Measurements from ENCODE around the gene IQCB1.
"Not testable (repeated sequence)": the region's sequence is repeated elsewhere in the genome, so short reads cannot be mapped to it uniquely, and the experiment has no call there.

IQCB1 gene

DNA sequence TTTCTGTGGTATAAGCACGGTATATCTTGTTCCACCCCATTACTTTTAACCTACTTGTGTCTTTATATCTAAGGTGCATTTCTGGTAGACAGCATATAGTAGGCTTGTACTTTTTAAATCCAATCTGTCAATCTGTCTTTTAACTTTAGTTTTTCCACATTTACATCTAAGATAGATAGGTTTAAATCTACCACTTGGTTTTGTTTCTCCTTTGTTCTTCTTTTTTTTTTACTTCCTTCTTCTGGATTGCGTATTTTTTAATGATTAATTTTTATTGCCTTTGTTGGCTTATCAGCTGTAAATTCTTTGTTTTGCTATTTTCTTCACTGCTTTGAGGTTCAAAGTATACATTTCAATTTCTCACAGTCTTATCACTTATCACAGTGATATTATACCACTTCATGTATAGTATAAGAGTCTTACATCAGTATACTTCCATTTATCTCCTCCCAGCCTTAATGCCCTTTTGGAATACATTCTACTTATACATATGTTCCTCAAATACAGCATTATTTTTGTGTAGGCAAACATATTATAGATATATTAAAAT lies 31.0 kb downstream of the IQCB1 start:
- no peak for DNase-seq (ENCODE audit: low read depth)

DNA sequence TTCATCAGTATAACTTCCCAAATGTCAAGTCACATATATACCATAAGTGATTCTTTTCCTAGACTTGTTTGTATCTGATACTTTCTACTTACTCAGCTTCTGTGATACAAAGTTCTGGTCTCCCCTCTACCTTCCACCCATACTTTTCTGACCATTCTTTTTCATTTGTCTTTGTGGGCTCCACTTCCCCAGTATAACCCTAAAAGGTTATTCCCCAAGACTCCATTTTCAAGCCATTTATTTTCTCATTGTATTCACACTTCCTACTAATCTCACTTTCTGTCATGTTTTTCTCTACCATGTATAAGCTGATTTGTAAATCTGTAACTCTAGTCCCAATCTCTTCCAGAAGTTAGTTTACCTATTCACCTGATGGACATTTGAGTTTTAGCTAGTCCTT lies 34.0 kb downstream of the IQCB1 start:
- DNase-seq (ENCODE audit: low read depth) = no peak

DNA sequence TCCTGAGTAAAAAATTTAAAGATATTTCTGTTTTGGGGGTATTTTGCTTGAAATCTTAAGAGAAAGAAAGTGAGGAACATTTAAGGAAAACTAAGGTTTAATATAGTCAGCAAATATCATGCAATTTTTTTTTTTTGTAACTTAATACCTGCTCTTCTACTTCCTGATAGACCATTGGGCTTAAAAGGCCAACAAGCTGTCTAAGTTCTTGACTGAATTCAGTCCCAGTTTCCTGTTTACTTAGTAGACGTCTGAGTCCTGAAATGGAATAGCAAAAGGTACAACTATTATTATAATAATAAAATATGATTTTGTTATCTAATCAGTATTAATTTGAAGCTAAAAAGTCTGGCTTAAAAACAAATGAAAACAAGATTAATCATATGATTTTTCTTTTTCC lies 37.9 kb downstream of the IQCB1 start:
- no peak for DNase-seq (ENCODE audit: low read depth)

DNA sequence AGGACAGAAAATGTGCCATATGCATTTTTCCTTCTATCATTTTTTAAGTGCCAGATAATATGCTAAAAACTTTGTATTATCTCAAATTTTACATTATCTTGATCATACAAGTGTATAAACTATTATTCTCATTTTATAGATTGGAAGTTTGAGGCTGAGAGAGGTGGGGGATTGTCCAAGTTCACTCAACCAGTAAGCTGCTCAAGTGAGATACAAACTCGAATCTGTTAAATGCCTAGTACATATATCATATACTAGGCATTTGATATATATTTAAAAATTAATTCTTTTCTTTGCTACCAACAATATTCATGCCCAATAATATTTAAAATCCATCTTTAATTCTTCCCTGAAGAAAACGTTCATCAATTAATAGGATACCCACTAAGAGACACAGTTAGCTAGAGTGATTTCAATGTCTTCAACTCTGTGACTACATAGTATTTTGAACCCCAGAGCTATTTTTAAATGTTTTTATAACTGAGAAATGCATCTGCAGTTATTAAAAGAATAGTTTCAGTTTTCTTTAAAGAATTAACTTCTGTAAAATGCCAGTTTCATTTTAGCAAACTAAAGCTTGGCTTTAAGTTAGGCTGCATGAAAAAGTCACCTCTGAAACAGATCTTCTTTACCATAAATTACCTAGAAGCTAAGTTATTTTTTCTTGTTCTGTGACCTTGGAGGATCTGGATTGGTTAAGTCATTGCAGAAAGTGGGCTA lies 40.4 kb downstream of the IQCB1 start:
- no peak for DNase-seq (ENCODE audit: low read depth)

DNA sequence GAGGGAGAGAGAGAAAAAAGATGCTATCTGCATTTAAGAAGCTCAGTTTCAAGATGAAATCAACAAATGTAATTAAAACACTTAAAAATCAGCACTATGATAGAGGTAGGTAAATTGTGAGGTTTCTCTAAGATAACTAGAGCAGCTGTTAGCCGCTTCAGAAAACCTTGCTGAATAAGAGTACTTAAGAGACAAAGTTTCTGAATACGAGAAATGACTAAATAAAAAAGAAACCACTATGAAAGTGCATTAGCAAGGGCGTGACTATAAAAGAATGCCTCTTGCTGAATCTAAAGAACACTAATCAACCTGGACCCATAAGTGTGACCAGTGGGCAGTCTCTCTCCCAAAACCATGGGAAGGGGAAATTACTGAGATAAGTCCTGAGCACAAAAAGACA lies 41.8 kb downstream of the IQCB1 start:
- no peak for DNase-seq (ENCODE audit: low read depth)

DNA sequence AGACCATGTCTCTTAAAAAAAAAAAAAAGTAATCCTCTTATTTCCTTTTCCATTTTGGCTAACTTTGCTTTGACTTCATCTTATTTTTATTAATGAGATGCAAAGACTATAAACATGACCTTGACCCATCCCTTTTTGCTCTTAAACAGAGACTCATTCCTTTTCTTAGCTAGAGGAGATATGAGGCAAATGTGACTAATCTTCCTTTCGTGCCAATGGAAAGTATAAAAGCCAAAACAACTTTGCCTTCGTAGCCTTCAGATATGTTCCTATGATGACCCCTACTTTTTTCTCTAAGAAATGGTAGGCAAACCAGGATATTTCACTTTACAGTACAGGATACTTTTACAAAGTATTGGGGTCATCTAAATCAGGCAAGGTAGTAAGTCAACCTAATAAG lies 48.4 kb downstream of the IQCB1 start:
- no peak for DNase-seq (ENCODE audit: low read depth)

DNA sequence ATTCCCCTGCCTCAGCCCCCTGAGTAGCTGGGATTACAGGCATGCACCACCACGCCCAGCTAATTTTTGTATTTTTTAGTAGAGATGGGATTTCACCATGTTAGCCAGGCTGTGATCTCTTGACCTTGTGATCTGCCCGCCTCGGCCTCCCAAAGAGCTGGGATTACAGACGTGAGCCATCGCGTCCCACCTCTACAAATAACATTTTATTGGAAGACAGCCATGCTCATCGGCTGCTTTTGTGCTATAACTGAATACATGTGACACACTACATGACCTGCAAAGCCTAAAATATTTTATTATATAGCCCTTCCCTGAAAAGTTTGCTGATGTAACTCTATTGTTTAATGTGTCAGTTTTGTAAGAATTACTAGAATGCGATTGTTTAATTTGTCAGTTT lies 52.1 kb downstream of the IQCB1 start:
- not testable (repeated sequence) for DNase-seq (ENCODE audit: low read depth)

DNA sequence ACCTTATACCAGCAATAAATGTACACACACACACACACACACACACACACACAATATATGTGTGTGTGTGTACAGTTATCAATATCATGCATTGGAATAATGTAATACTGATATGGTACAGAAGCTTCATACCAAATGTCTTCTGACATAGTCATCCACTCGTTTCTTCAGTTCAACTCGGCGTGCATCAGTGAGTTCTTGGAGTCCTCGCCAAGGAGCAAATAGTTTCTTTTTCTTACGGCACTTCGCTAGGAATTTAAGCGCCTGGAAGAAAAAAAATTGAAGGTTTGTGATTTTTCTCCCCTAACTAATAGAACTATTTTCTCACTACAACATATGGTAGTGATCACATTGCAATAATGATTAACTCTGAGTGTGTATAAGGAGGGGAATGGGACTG lies 53.2 kb downstream of the IQCB1 start:
- DNase-seq (ENCODE audit: low read depth) = no peak

DNA sequence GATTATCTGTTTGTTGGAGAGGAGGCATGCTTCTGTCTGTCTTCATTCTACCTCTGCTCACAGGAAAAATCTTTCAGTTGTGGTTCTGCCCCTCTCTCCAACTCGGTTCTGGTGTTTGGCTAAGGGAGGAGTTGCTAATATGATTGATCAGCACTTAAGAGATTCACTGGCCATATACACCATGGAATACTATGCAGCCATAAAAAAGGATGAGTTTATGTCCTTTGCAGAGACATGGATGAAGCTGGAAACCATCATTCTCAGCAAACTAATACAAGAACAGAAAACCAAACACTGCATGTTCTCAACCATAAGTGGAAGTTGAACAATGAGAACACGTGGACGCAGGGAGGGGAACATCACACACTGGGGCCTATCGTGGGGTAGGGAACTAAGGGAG lies 59.8 kb downstream of the IQCB1 start:
- not testable (repeated sequence) for DNase-seq (ENCODE audit: low read depth)

DNA sequence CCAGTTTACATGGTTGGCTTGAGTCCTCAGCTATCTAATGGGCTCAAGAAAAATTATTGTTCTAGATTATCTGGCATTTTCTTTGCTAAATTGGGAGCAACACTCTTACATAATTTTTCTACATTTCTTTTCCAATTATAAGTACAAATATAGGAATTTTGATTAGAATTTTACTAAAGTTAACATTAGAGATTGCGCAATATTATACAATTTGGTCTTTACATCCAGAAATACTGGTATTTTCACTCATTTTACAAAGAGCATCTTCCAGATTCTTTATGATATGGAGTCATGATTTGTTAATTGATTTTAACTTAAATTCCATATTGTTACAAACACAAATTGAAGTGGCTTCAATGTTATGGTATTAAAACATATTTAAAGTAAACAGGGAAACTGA lies 65.6 kb downstream of the IQCB1 start:
- DNase-seq (ENCODE audit: low read depth) = no peak

DNA sequence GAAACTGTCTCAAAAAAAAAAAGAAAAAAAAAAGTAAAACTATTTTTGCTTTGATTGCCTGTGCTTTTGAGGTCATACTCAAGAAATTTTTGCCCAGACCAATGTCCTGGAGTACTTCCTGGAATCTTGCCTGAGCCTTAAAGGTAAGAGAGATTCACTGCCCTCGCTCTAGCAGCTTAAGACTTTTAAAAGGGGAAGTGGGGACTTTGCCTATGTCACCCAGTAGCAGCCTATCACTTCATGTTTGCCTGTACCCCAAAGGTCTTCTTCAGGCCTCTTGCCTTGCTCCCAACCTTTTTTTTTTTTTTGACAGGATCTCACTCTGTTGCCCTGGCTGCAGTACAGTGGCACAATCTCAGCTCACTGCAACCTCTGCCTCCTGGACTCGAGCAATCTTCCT lies 66.4 kb downstream of the IQCB1 start:
- DNase-seq (ENCODE audit: low read depth) = no peak

DNA sequence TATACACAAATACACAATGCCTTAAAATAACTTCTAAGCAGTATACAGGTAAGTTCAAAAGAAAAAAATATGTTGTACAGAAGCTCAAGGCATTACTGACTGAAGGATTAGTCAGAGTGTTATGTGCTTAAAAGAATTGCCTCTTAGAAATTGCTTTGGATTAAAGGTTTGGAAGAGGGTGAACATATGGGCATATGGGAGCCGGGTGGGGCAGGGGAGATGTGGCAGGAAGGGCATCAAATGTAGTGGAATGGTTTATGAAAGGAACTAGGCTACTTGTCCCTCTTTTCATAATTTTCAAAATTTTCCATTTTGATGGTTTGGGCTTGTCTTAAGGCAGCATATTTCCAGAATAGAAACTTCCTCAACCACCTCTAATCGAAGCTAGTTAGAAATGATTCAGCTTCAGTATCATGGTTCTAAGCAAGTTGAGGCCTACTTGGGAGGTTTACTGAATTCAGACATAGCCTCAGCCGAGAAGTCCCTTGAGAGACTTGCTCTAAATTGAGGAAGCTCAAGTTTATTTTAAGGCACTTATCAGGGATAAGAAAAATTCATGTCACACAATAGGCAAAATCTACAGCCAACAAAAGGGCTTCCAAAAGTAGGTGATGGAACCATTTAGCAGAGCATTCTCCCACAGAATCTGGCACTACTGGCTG lies 75.2 kb downstream of the IQCB1 start:
- no peak for DNase-seq (ENCODE audit: low read depth)

DNA sequence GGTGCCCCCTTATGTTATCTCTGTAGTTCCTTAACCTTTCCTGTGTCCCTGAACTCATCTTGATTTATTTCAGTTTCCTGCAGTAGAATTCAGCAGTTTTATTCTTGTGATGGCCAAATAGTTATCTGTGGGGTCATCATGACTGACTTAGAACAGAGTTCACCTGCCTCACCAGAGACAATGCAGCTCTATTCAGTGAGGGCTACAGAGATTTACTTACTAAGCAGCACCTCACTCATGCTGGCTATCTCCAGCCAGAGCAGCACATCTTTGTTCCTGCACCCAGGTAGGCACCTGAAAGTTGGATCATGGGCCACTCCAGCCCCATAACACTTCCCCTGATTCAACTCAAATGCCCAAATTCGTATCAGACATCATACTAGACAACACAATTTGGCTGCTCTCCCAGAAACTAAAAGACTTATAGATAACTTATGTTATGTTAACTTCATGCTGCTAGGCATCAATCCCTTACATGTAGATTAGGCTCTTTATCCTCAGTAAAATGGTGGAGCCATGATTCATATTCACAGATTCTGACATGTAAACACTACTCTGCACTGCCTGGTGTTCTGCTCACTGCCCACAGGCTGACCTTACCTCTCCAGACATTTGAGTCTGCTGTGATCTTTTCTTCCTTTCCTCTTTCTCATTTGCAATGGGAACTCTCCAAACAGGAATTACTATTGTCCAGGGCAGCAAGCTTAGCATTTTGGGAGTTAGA lies 76.0 kb downstream of the IQCB1 start:
- no peak for DNase-seq (ENCODE audit: low read depth)

DNA sequence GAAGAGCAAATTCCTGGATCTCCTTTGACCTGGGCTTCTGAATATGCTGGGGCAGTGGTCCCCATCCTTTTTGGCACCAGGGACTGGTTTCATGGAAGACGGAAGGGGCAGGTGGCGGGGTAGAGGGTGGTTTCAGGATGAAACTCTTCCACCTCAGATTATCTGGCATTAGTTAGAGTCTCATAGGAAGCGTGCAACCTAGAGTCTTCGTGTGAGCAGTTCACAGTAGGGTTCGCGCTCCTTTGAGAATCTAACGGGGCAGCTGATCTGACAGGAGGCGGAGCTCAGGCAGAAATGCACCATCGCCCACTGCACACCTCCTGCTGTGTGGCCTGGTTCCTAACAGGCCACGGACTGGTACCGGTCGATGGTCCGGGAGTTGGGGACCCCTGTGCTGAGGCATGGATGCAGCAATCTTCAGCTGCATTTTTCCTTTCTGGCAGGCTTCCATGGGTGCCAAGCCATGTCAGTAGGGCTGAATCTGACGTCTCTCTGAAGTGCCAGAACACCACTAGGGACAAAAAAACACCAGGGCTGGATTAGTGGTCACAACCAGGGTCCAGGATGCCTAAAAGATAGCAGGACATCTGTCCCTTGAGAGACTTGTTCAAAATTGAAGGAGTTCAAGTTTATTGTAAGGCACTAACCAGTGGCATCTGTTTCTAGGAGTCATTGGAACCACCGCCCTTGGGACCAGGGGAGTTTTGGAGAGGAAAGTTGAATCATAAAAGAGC lies 76.9 kb downstream of the IQCB1 start:
- no peak for DNase-seq (ENCODE audit: low read depth)

DNA sequence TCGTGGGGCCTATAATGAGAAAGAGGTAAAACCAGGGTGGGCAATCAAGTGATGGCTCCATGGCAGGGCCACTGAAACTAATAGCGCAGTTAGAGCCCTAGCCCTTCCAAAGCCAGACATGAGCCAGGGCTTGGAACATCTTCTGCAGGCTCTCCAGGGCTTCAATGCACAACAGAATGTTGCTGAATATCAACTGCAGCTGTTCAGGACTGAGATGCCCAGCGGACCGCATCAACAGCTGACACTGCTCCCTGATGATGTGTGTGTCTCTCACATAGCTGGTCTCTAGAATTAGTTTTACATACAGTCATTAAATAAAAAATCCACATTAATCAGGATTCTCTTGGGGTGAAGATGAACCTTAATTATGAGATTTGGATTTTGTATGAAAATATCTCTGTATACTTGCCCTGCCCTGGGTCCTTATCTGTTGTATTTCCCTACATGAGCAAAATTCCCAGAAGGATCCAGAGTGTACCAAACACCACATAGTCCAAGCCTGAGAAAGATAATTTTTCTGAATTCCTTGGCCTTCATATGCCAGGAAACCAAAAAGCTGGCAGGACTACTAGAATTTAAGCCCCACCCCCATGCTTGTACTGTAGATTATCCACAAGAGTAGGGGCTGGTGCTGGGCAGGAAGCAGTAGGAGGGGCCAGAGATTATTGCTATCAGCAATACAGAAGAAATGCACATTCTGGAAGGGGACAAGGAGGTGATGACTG lies 77.6 kb downstream of the IQCB1 start:
- no peak for DNase-seq (ENCODE audit: low read depth)

DNA sequence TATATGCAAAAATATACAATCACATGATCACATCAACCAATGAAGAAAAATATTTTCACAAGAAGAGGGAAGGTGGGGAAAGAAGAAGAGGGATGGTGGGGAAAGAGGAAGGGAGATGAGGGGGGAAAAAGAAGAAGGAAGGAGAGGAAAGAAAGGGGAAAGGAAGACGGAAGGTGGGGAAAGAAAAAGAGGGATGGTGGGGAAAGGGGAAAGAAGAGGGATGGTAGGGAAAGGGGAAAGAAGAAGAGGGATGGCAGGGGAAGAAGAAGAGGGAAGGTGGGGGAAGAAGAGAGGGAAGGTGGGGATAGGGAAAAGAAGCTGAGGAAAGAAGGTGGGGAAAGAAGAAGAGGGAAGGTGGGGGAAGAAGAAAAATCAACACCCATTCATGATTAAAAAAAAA lies 82.1 kb downstream of the IQCB1 start:
- no peak for DNase-seq (ENCODE audit: low read depth)

DNA sequence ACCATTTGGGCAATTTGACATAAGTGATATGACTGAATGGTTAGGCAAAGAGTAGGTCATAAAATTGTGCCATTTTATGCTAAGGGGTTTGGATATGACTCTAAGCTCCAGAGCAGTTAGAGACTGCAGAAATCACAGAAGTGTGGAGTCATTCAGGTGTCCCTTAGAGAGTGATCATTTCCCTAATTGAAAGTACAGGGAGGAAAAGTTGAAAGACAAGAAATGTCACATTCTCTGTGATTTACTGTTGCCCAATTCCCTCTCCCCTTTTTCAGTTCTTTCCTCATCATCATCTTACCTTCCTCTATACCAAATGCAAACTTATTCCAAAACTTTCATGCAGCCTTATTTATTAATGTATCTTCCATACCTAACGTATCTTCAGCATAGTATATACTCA lies 82.6 kb downstream of the IQCB1 start:
- no peak for DNase-seq (ENCODE audit: low read depth)

DNA sequence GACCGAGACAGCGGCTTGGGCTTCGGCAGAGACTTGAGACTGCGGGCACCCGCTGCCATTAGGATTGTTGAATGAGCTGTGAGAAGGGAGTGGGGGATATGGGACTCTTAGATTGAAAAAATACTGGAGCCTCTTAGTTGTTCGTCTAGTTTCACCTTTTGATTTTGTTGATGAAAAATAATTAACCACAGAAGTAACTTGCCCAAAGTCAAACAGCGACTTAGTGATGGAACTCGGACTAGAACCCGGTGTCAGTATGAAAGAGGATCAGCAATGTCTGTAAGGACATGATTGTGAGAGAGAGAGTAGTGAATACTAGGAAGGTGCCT lies 84.8 kb downstream of the IQCB1 start:
- no peak for DNase-seq (ENCODE audit: low read depth)

DNA sequence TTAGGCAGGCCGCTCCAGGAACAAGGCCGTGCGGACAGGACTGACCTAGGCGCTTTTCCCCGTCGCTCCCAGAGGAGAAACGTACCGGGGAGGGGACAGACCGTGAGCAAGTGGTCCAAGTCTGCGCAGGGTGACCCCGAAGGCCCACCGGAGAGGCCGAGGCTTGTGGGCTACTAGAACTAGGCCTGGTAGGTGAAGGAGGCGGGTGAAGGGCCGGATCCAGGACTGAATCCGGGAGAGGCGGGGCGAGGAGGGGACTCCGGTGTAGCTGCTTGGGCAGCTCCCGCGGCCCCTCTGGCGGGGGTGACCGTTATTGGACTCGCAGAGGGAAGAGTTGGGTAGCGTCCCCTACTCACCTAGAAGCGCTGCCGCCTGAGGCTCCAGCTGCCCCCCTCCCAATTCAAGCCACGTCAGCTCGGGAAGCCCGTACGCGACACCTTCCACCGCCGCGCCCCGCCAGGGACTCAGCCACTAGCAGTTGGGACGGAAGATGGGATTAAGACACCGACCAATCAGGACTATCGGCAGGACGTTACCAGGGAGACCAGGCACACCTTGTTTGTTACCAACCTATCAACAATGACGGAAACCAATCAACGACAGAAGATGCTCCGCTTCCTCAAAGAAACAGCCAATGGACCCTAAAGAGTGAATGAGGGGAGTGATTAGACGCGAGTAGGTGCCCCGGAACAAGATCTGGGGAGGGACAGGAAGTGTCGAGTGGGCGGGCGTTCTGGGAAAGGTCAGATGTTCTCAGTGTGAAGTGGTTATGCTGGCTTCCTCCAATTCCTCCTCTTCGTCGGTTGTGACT lies 85.4 kb downstream of the IQCB1 start, which contains the start of gene GOLGB1:
Gene GOLGB1, minus strand, starts transcription at position 466 of the 811 bp plus-strand sequence. CDS start 18,770 bp downstream, outside the sequence.
- DNase-seq (ENCODE audit: low read depth) = peak; percentile 100

DNA sequence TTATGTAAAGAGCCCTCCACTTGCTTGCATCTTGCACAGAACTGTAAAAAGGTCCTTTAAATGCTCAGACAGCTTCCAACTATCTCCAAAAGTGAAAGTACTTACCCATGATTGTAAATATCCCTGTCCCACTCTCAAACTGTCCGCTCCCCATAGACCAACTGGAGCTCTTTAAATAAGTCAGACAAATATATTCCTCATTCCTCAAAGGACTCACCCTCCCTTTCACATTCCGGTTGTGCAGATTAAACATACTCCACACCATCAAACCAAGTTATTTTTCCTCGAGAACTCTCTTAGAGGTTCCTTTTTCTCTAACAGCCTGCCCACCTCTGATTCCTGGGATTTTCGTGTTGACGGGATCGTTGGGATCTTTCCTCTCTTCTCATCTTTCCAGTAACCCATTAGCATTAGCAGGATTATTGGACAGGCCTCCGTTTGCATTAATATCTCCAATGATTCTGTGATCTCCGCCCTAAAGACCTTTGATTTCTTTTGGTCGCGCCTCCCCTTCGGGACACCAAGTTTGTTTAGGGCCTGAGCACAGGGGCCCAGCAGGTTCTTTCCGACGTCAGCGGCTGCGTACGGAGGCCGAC lies 86.1 kb downstream of the IQCB1 start:
- DNase-seq (ENCODE audit: low read depth) = no peak
